IPS-NIHi11 (cell line): Measurements from ENCODE around the gene CUX1.

Source experiments
- DNase-seq: peaks from one replicate; pipeline ENCODE4 v3.0.0; 2012; ENCODE audit warnings: mixed read lengths, low spot score

Gene CUX1

GRCh38 chr7:101896316-101896715 is 78.9 kb downstream of the CUX1 start:
- no peak for DNase-seq

GRCh38 chr7:101896941-101897340 is 79.5 kb downstream of the CUX1 start:
- no peak for DNase-seq

GRCh38 chr7:101898106-101898505 is 80.7 kb downstream of the CUX1 start:
- DNase-seq = no peak

GRCh38 chr7:101899616-101900015 is 82.2 kb downstream of the CUX1 start:
- DNase-seq = no peak

GRCh38 chr7:101900103-101900502 is 82.7 kb downstream of the CUX1 start:
- no peak for DNase-seq

GRCh38 chr7:101901661-101902491 is 84.5 kb downstream of the CUX1 start:
- DNase-seq = no peak

GRCh38 chr7:101902680-101903514 is 85.5 kb downstream of the CUX1 start:
- DNase-seq = peak; percentile 55

GRCh38 chr7:101903515-101903868 is 86.1 kb downstream of the CUX1 start:
- no peak for DNase-seq

- no peak for DNase-seq
These were observed 86.6 kb downstream of the CUX1 start for GRCh38 chr7:101904019-101904418.

- no peak for DNase-seq
These were observed 87.9 kb downstream of the CUX1 start for GRCh38 chr7:101905203-101905865.

GRCh38 chr7:101906291-101907240 is 89.1 kb downstream of the CUX1 start:
- no peak for DNase-seq

GRCh38 chr7:101910991-101911799 is 93.8 kb downstream of the CUX1 start:
- DNase-seq = no peak

GRCh38 chr7:101911800-101912715 is 94.6 kb downstream of the CUX1 start:
- no peak for DNase-seq

- DNase-seq = no peak
These were observed 95.3 kb downstream of the CUX1 start for GRCh38 chr7:101912716-101913110.

GRCh38 chr7:101913247-101913721 is 95.9 kb downstream of the CUX1 start:
- DNase-seq = no peak

GRCh38 chr7:101913851-101914250 is 96.4 kb downstream of the CUX1 start:
- DNase-seq = no peak

- DNase-seq = no peak
These were observed 97.6 kb downstream of the CUX1 start for GRCh38 chr7:101915000-101915399.

GRCh38 chr7:101916041-101916800 is 98.8 kb downstream of the CUX1 start:
- no peak for DNase-seq

- no peak for DNase-seq
These were observed 99.5 kb downstream of the CUX1 start for GRCh38 chr7:101916876-101917275.
